ENCODE data around the gene TGFB3. TPM values are rescaled to one million over a fixed set of nuclear protein-coding genes. Genes with fewer than 3 reads are reported as not detected.

TGFB3 gene
- total and polyA plus RNA-seq, 4 donors: 2.1 to 5.8 (median 3.2) TPM

- no peaks in the 10 kb centered on the region for H3K4me1 ChIP-seq (ENCODE audit: control insufficient read depth in 4 of 4, insufficient read depth in 4 of 4, low read length in 3 of 4)
- TF ChIP-seq RAD21 (IDR thresholded peaks at IDR 0.05) (no peak), ATF3 (IDR thresholded peaks at IDR 0.05) (no peak), MAX (IDR thresholded peaks at IDR 0.05) (no peak), GABPA (IDR thresholded peaks at IDR 0.05 in 1 of 2, conservative IDR thresholded peaks at IDR 0.05 in 1 of 2) (no peak), FOXA2 (IDR thresholded peaks at IDR 0.05) (no peak), ZBTB33 (IDR thresholded peaks at IDR 0.05) (no peak), HNF4G (IDR thresholded peaks at IDR 0.05) (no peak), HNF4A (conservative IDR thresholded peaks at IDR 0.05) (no peak)
- H3K9me3 ChIP-seq (ENCODE audit: control insufficient read depth in 4 of 4, low read length in 3 of 4): no peaks in the 10 kb centered on the region
- H3K4me3 ChIP-seq (ENCODE audit: low read depth in 1 of 3, low read length in 3 of 3): no peak overlapping the region
- no peak overlapping the region for H3K27ac ChIP-seq (ENCODE audit: low read depth in 1 of 2, low read length in 2 of 2)
- 86% methylated on average over 1 of the region's 1 CpG for WGBS
- H3K36me3 ChIP-seq (ENCODE audit: control insufficient read depth in 4 of 4, insufficient read depth in 3 of 4, low read depth in 1 of 4, low read length in 3 of 4): peaks cover 3 to 26% (median 10%) of the 10 kb centered on the region in 4 donors
- no peak for DNase-seq (ENCODE audit: low spot score)
- no peaks in the 10 kb centered on the region for H3K27me3 ChIP-seq (ENCODE audit: control insufficient read depth in 4 of 4, insufficient read depth in 4 of 4, low read length in 3 of 4)
- H3K9ac ChIP-seq (ENCODE audit: low read depth in 1 of 2, low read length in 2 of 2): no peak overlapping the region
These were observed 42.0 kb upstream of the TGFB3 start for GRCh38 chr14:76023757-76024156.

GRCh38 chr14:76022991-76023390 is 41.2 kb upstream of the TGFB3 start:
- peaks cover 3 to 23% (median 11%) of the 10 kb centered on the region in 4 donors for H3K36me3 ChIP-seq (ENCODE audit: control insufficient read depth in 4 of 4, insufficient read depth in 3 of 4, low read depth in 1 of 4, low read length in 3 of 4)
- H3K4me3 ChIP-seq (ENCODE audit: low read depth in 1 of 3, low read length in 3 of 3): no peak overlapping the region
- no peaks in the 10 kb centered on the region for H3K4me1 ChIP-seq (ENCODE audit: control insufficient read depth in 4 of 4, insufficient read depth in 4 of 4, low read length in 3 of 4)
- DNase-seq (ENCODE audit: low spot score): no peak
- H3K27ac ChIP-seq (ENCODE audit: low read depth in 1 of 2, low read length in 2 of 2): no peak overlapping the region
- H3K9me3 ChIP-seq (ENCODE audit: control insufficient read depth in 4 of 4, low read length in 3 of 4): no peaks in the 10 kb centered on the region
- no peak overlapping the region for H3K9ac ChIP-seq (ENCODE audit: low read depth in 1 of 2, low read length in 2 of 2)
- TF ChIP-seq SP1 (IDR thresholded peaks at IDR 0.05) (no peak), ATF3 (IDR thresholded peaks at IDR 0.05) (no peak)
- no peaks in the 10 kb centered on the region for H3K27me3 ChIP-seq (ENCODE audit: control insufficient read depth in 4 of 4, insufficient read depth in 4 of 4, low read length in 3 of 4)
- whole genome bisulfite sequencing: 99% methylated on average over 2 of the region's 2 CpGs

- Histone ChIP-seq H3K27me3 (ENCODE audit: control insufficient read depth in 4 of 4, insufficient read depth in 4 of 4, low read length in 3 of 4) (no peaks in the 10 kb centered on the region), H3K4me1 (ENCODE audit: control insufficient read depth in 4 of 4, insufficient read depth in 4 of 4, low read length in 3 of 4) (no peaks in the 10 kb centered on the region), H3K9me3 (ENCODE audit: control insufficient read depth in 4 of 4, low read length in 3 of 4) (no peaks in the 10 kb centered on the region), H3K36me3 (ENCODE audit: control insufficient read depth in 4 of 4, insufficient read depth in 3 of 4, low read depth in 1 of 4, low read length in 3 of 4) (peaks cover 1 to 17% (median 12%) of the 10 kb centered on the region in 4 donors), H3K4me3 (ENCODE audit: low read depth in 1 of 3, low read length in 3 of 3) (no peak overlapping the region), H3K9ac (ENCODE audit: low read depth in 1 of 2, low read length in 2 of 2) (no peak overlapping the region), H3K27ac (ENCODE audit: low read depth in 1 of 2, low read length in 2 of 2) (no peak overlapping the region)
- TF ChIP-seq JUND (IDR thresholded peaks at IDR 0.05): no peak
- WGBS: 72% methylated on average over 2 of the region's 2 CpGs
- DNase-seq (ENCODE audit: low spot score): no peak
These were observed 37.9 kb upstream of the TGFB3 start for GRCh38 chr14:76019676-76020075.

- TF ChIP-seq SP1 (IDR thresholded peaks at IDR 0.05): no peak
- TF ChIP-seq CTCF (IDR thresholded peaks at IDR 0.05; ENCODE audit: low read depth, low read length, missing input control): no peak
- no peak for TF ChIP-seq ATF3 (IDR thresholded peaks at IDR 0.05)
- Histone ChIP-seq H3K4me1 (ENCODE audit: control insufficient read depth in 4 of 4, insufficient read depth in 4 of 4, low read length in 3 of 4) (peaks cover 0 to 10% (median 8%) of the 10 kb centered on the region in 4 donors), H3K9ac (ENCODE audit: low read depth in 1 of 2, low read length in 2 of 2) (no peak overlapping the region), H3K27me3 (ENCODE audit: control insufficient read depth in 4 of 4, insufficient read depth in 4 of 4, low read length in 3 of 4) (no peaks in the 10 kb centered on the region), H3K36me3 (ENCODE audit: control insufficient read depth in 4 of 4, insufficient read depth in 3 of 4, low read depth in 1 of 4, low read length in 3 of 4) (peaks cover 5 to 17% (median 9%) of the 10 kb centered on the region in 4 donors), H3K9me3 (ENCODE audit: control insufficient read depth in 4 of 4, low read length in 3 of 4) (no peaks in the 10 kb centered on the region), H3K4me3 (ENCODE audit: low read depth in 1 of 3, low read length in 3 of 3) (no peak overlapping the region), H3K27ac (ENCODE audit: low read depth in 1 of 2, low read length in 2 of 2) (no peak overlapping the region)
- WGBS: 89% methylated on average over 1 of the region's 1 CpG
- no peak for DNase-seq (ENCODE audit: low spot score)
These were observed 33.9 kb upstream of the TGFB3 start for GRCh38 chr14:76015668-76016067.

All from liver (tissue), 9 donors.